RPMI7951 (cell line): ENCODE results near the gene NGF. TPM values are rescaled to one million over a fixed set of nuclear protein-coding genes. Genes with fewer than 3 reads are reported as not detected.
"Not testable (repeated sequence)": the region's sequence is repeated elsewhere in the genome, so short reads cannot be mapped to it uniquely, and the experiment has no call there.

Experiments used
- DNase-seq: peaks from one replicate; pipeline ENCODE4 v3.0.0-alpha.2; 2012; ENCODE audit warnings: low read depth
- total RNA-seq: library from RNA; depleted of rRNA; stranded (reverse); fragments of >200 nt; shearing (Covaris generic); gene quantifications from 2 replicates; pipeline ENCODE4 v1.2.3, GENCODE V29; 2014

Gene NGF
- total RNA-seq, 1 experiment from 2014 or later, result 4.0 TPM

DNA sequence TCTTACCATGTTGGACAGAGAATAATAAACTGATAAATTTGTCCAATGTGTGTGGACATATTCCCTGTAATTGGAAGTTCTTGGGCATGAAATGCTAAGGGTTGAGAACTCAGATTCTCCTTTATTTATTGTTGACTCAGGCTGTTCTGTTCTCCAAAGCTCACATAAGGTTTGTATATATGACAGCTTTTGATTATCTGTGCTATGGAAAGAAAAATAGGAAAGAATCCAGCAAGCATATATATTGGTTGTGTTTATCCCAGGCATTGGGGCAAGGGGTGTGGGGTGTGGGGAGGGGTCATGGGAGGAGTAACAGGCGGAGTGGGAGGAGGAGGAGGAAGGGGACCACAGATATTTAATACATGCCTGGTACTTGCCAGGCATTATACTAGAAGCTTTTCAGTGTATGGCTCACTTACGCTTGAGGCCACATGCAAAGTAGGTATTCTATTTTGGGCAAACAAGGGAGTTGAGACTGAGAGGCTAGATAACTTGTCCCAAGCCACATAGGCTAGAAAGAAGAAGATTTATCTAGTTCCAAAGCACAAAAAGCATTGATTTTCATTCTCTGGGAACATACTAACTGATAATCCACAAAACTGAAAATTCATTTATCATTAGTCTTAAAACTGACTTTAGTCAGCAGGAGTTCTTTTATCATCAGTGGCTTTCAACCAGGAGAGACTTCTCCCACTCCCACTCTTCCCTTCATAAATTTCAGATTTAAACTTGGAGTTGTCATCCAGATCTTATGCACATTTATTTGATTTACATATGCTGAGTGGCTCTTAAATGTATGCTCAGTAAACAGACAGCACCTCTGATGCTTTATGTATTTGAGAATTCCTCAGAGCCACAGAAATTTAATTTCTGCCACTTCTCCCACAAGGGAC, 27.2 kb downstream of the NGF start:
- no peak for DNase-seq

DNA sequence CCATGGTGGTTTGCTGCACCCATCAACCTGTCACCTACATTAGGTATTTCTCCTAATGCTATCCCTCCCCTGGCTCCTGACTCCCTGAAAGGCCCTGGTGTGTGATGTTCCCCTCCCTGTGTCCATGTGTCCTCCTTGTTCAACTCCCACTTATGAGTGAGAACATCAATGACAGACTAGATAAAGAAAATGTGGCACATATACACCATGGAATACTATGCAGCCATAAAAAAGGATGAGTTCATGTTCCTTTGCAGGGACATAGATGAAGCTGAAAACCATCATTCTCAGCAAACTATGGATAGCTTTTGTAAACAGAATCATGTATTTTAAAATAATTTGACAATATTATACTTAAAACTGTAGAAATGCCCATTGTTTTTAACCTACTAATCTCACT, 28.5 kb downstream of the NGF start:
- DNase-seq, result not testable (repeated sequence)

DNA sequence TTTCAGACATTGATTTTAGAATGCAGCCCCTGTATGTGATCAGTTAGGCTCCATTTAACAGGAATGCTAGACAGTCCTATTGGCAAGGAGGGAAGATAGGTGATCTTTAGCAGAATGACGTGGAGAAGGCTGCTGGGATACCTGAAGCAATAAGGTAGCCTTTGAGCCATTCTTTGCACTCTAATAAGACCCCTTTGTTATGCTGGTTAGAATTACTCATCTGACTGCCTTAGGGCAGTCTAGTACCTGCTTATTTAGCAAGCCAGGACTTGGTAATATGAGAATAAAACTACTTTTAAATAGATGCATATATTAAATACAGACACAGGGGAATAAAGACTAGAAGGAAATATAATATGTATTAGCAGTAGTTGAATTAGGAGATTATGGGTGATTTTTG, 29.1 kb downstream of the NGF start:
- no peak for DNase-seq

- DNase-seq, result no peak
Observed at GRCh38 chr1:115307661-115308060, 30.4 kb downstream of the NGF start.

DNA sequence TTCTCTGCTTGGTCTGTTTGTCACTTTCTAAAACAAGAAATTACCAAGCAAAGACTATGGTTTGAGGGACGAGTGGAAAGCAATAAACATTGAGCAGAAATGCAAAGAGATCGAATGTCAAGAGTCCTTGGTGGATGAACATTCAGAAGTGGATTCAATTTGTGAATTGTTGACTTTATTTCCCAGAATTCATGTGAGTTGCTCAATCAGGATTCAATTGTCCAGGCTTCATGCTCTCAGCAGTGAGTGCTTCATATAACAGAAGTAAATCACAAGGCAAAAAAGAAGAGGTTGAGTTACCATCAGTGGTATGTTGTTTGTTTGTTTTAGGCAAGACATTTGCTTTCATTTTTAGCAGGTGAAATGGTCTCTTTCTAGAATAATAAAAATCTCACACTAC, 31.9 kb downstream of the NGF start:
- DNase-seq, result no peak

DNA sequence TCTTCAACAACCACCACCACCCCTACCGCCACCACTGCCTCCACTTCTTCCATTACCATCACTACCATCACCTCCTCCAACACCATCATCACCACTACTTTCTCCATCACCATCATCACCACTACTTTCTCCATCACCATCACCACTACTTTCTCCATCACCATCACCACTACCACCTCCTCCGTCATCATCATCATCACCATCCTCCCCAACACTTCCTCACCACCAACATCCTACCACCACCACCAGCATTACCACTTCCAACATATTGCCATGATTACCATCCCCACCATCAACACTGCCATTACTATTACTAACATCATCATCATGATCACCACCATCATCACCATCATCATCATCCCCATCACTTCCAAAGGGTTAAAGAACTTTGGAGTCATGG, 34.7 kb downstream of the NGF start:
- no peak for DNase-seq

- DNase-seq, result peak; percentile 94
Observed at GRCh38 chr1:115302390-115302961, 35.6 kb downstream of the NGF start.

DNA sequence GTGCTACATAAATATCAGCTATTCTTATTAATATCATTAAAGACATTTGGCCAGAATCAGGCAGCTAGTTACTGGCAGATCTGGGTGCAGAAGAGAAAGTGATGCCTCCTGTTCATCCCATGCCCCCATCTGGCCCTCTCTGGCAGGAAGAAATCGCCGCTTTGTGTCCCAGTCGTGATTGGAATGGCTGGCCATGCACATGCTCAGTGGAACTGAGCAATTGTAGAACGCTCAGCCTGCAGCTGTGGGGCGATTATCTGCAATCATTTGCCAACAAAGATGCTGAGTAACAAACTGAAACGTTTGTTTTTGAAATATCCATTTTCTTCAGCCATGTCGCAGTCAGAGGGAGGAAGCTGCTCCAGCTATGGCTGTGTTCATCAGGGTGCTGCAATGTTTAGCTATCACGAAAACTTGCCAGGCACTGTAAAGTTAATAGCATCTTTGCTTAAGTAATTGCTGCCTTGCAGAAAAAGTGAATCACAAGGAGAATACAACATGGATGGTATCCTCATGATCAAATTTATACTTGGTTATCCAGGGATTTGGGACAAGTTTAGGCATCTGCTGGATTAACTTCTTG, 36.5 kb downstream of the NGF start:
- DNase-seq, result no peak

DNA sequence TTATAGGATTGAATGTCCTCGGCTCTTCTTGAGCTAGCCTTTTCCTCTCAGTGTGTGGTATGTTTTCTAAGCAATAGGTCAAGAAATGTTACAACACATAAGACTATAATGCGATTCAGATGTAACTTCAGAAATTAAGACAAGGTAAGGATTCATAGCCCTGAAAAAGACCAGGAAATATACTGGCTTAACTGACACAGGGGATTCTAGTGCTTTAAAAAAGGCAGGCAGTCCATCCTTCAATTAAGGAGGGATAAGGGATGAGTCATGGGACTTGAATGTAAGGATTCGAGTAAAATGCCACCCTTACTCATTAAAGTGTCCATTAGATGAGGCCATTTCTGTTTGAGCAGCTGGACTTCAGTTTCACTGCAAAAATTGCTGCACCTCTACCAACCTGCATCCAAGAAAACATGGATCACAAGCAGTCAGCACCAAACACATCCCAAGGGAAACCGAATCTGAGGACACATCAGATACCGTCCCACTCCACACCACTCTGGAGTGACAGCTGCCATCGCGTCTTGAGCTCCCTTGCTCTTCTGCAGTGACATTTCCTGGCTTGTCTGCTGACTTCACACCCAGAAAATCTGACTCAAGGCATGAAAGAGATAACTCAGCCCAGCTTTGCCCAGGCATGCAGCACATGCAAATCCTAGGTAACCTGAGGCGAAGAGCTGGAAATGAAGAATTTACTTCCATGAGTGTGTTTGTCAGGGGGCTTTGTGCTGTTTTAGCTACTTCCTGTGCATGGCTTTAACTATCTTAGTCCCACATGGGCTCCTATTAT, 37.8 kb downstream of the NGF start:
- DNase-seq, result peak; percentile 80

GRCh38 chr1:115299266-115299665, 38.8 kb downstream of the NGF start:
- DNase-seq, result no peak

DNA sequence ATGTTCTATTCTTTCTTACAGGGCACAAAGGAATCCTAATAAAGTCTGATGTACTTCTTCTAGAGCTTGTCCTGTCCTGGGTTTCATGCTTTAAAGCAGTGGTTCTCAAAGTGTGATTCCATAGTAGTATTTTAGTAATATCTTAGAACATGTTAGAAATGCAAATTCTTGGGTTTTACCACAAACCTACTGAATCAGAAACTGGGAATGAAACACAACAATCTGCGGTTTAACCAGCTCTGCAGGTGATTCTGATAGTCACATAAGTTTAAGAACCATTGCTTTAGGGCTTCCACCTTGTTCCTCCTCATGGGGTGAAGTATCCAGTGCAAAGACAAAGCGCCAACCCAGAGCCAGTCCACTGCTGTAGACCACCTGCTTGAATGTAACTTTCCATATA, 41.1 kb downstream of the NGF start:
- DNase-seq, result peak; percentile 69

- DNase-seq, result no peak
Observed at GRCh38 chr1:115295904-115296696, 41.9 kb downstream of the NGF start.

- no peak for DNase-seq
Observed at GRCh38 chr1:115293899-115294298, 44.1 kb downstream of the NGF start.

DNA sequence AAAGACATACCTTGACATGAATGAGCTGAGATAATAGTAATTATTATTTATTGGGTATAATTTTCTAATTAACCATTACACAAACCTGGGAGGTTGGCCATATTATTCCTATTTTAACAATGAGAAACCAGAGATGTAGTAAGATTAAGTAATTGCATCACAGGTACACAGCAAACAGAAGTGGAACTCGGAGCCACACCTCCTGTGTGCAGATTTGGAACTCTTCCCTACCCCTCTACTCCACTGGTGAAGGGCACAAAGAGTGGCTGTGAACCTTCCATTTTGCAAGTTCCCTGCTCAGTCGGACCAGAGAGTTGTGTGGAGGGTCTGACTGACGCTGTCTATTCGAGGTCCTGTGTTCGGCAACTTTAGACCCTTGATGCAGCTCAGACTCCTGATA, 45.0 kb downstream of the NGF start:
- DNase-seq, result no peak

- DNase-seq, result peak; percentile 77
Observed at GRCh38 chr1:115291741-115292140, 46.3 kb downstream of the NGF start.

DNA sequence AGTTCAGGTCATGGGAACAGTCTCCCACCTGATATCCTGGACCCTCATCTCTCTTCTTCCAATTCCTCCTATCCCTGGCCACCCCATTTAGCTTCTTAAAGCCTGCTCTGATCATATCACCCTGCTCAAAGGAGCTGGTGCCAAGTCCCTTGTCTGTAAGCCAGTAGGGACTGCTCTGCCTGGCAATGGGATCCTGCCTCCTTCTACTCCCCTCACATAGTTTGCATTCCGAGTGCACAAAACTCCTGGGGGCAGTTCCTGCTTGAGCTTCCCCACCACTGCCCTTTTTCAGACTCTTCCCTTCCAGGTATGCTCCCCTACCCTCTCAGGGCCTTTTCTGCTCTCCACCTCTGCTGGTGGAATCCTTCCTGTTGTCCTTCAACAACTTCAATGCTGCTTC, 48.1 kb downstream of the NGF start:
- peak; percentile 18 for DNase-seq

DNA sequence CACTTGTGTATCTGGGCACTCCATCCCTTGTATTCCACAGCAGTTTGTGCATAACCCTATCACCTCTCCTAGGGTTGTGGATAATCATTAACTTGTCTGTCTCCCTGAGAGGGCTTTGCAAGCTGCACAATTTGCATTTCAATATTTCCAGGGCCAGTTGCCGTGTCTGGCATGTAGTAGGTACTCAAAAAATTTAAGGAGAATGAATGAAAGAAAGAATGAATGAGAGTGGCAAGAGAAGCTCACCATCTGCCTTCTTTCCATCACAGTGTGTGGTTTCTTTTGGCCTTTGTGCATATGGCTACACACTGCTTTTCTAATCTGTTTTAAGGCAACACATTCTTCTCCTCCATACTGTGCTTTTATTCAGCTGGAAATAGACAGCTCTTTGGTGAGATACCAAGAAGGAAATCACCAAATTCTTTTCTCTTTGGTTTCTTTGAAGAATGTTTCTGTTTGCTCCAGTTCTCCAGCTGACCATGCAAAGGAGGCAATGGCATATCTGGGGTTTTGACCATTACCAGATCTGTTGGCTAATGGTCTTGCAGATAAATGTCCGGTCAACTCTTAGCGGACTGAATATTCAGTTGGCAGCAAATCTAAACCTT, 49.4 kb downstream of the NGF start:
- DNase-seq, result no peak

- peak; percentile 76 for DNase-seq
Observed at GRCh38 chr1:115286431-115287205, 51.4 kb downstream of the NGF start.

DNA sequence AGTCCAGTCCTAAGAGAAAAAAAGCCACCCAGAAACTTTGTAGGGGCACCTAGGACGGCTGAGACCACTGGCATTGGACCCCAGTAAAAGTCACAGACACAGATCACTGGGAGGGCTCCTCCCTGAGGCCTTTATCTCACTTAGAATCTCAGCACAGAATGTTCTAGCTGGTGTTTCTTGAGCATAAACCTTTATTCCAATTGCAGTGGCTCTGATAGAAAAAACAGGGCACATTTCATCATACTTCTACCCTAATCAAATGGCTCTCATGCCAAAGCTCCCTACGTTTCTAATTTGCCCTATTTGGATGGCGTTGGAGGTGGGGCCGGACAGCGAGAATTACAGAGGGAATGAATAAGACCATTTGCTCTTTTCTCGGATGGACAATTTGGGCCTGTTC, 53.8 kb downstream of the NGF start:
- DNase-seq, result no peak

- DNase-seq, result no peak
Observed at GRCh38 chr1:115283681-115284146, 54.3 kb downstream of the NGF start.
